ENCODE results near the gene SLC28A2.

The SLC28A2 gene

GRCh38 chr15:45326280-45326679, 74.2 kb downstream of the SLC28A2 start:
- DNase-seq (ENCODE audit: low read depth in 2 of 2): no peak

GRCh38 chr15:45326741-45327140, 74.7 kb downstream of the SLC28A2 start:
- DNase-seq (ENCODE audit: low read depth in 2 of 2): no peak

Data from stimulated activated CD4-positive, alpha-beta T cell treated with anti-CD3 and anti-CD28 coated beads, Interleukin-15, amount 100 ng/mL, for 48 hours (primary cell).